ENCODE data around the gene ZNF654.

- TF ChIP-seq CTCF (IDR thresholded peaks at IDR 0.05; ENCODE audit: low read depth, low read length): no peak
- TF ChIP-seq POLR2A (IDR thresholded peaks at IDR 0.05; ENCODE audit: extremely low read depth, insufficient read length): no peak
- no peak for TF ChIP-seq MYC (IDR thresholded peaks at IDR 0.05; ENCODE audit: low read depth, low read length)
- TF ChIP-seq MAX (IDR thresholded peaks at IDR 0.05; ENCODE audit: low read depth, low read length): no peak
Observed at GRCh38 chr3:88033808-88034207, 25.2 kb upstream of the ZNF654 start.
